Transverse colon (tissue), 4 donors: ENCODE results near the gene ZFAND3. TPM values are rescaled to one million over a fixed set of nuclear protein-coding genes. Genes with fewer than 3 reads are reported as not detected.

ENCODE experiments used
- DNase-seq: peaks from one replicate; pipeline ENCODE4 v3.0.0-alpha.2; 2019
- H3K27ac ChIP-seq, 4 donors: fragments of 200-600 bp; sonication (generic); 2 replicates each; pipeline ENCODE4 v1.5.1; 2016 to 2018; ENCODE audit warnings: inconsistent platforms in 4 of 4
- H3K27me3 ChIP-seq: fragments of 200-600 bp; sonication (generic); 2 replicates; pipeline ENCODE4 v1.5.1; 2017; ENCODE audit warnings: inconsistent platforms
- H3K36me3 ChIP-seq, 4 donors: fragments of 200-600 bp; sonication (generic); 2 replicates each; pipeline ENCODE4 v1.5.1; 2017 to 2019; ENCODE audit warnings: inconsistent platforms in 4 of 4
- H3K4me1 ChIP-seq, 4 donors: fragments of 200-600 bp; sonication (generic); 2 replicates each; pipeline ENCODE4 v1.5.1; 2017 to 2020; ENCODE audit warnings: inconsistent platforms in 4 of 4
- H3K4me3 ChIP-seq, 4 donors: fragments of 200-600 bp; sonication (generic); 1 replicate in 1 of 4; 2 replicates in 3 of 4; pipeline versions ENCODE4 v1.5.1 to v1.6.1; 2017 to 2019; ENCODE audit warnings: inconsistent platforms in 4 of 4
- H3K9me3 ChIP-seq, 2 donors: fragments of 200-600 bp; sonication (generic); 2 replicates each; pipeline ENCODE4 v1.5.1; 2017 to 2019; ENCODE audit warnings: inconsistent platforms in 2 of 2
- CTCF ChIP-seq, 5 experiments: fragments of 200-600 bp in 3 of 5; fragments of 450-650 bp in 2 of 5; sonication (generic) in 3 of 5; IDR thresholded peaks; 1 replicate in 2 of 5; 2 replicates in 3 of 5; pipeline ENCODE4 v1.5.1; 2016 to 2017; ENCODE audit warnings: antibody characterized with exemption in 5 of 5, inconsistent platforms in 3 of 5, mild to moderate bottlenecking in 2 of 5, moderate library complexity in 1 of 5
- EP300 ChIP-seq: sonication (generic); formaldehyde crosslinking; IDR thresholded peaks from one replicate; pipeline ENCODE4 v1.6.1; 2017; ENCODE audit warnings: antibody characterized with exemption, low read depth
- POLR2A ChIP-seq: fragments of 450-650 bp; IDR thresholded peaks from one replicate; pipeline ENCODE4 v1.6.1; 2016; ENCODE audit warnings: antibody characterized with exemption, mild to moderate bottlenecking, moderate library complexity
- POLR2AphosphoS5 ChIP-seq, 3 donors: sonication (generic); formaldehyde crosslinking; IDR thresholded peaks; one replicate each; pipeline ENCODE4 v1.6.1; 2016; ENCODE audit warnings: antibody characterized with exemption in 3 of 3
- WGBS, 2 donors: methylation state at CpG; one replicate each; pipeline ENCODE4 v1.1.5; 2018; ENCODE audit warnings: low coverage in 1 of 2; 5-methylcytosine and 5-hydroxymethylcytosine counted together
- in situ Hi-C, 4 donors: fragments of 200-750 bp; cut with MboI; loops; one replicate each; pipeline versions ENCODE4 v1.15.0 to v1.15.1; 2017; ENCODE audit warnings: low sequenced_read_pairs in 3 of 4, low pct_ligation_motif_present in 1 of 4, low pct_unique_long_range_greater_than_20kb in 1 of 4
- intact Hi-C: fragments of 100-400 bp; cut with DNase I; formaldehyde crosslinking; loops from one replicate; pipeline ENCODE4 v1.15.1; 2023; ENCODE audit warnings: low total_unique reads
- total RNA-seq, 4 donors: library from RNA; depleted of rRNA; stranded (reverse); fragments of >200 nt; gene quantifications; one replicate each; pipeline ENCODE4 v1.1.0, GENCODE V29; 2016

Gene ZFAND3
- total RNA-seq, 4 donors from 2014 or later, result 20.5 to 83.4 (median 36.5) TPM

- H3K36me3 ChIP-seq, result no peaks in the 10 kb centered on the region
- no peaks in the 10 kb centered on the region for H3K9me3 ChIP-seq
- H3K27ac ChIP-seq, result no peak overlapping the region
- no peak for TF ChIP-seq EP300
- peaks cover 0 to 31% (median 6%) of the 10 kb centered on the region in 4 donors for H3K4me1 ChIP-seq
- H3K4me3 ChIP-seq, result no peak overlapping the region
- in situ Hi-C loops (no loop called here), intact Hi-C loops (loop anchor here (1.0 kb wide), 1 partner anchor 43 kb away; no protein-coding TSS in a partner anchor)
- no peaks in the 10 kb centered on the region for H3K27me3 ChIP-seq
- whole genome bisulfite sequencing, 2 donors, result 93 to 95% methylated on average over 2 of the region's 2 CpGs
- DNase-seq, result no peak
Measured at GRCh38 chr6:37936150-37936549, 116.6 kb downstream of the ZFAND3 start.

GRCh38 chr6:37936906-37937305 is 117.4 kb downstream of the ZFAND3 start:
- in situ Hi-C loops, result no loop called here
- no peaks in the 10 kb centered on the region for H3K36me3 ChIP-seq
- peaks cover 0 to 28% (median 6%) of the 10 kb centered on the region in 4 donors for H3K4me1 ChIP-seq
- H3K27me3 ChIP-seq, result no peaks in the 10 kb centered on the region
- H3K27ac ChIP-seq, result no peak overlapping the region
- no peaks in the 10 kb centered on the region for H3K9me3 ChIP-seq
- TF ChIP-seq CTCF (IDR thresholded peaks at IDR 0.05) (no peak), POLR2A (no peak), POLR2AphosphoS5 (IDR thresholded peaks at IDR 0.05) (no peak), EP300 (no peak)
- no peak overlapping the region for H3K4me3 ChIP-seq
- intact Hi-C loops, result loop anchor here (1.0 kb wide), 1 partner anchor 42 kb away; no protein-coding TSS in a partner anchor
- DNase-seq, result no peak

- Histone ChIP-seq H3K27ac (no peak overlapping the region), H3K27me3 (no peaks in the 10 kb centered on the region), H3K36me3 (no peaks in the 10 kb centered on the region), H3K9me3 (no peaks in the 10 kb centered on the region), H3K4me1 (peaks cover 0 to 37% (median 6%) of the 10 kb centered on the region in 4 donors), H3K4me3 (no peak overlapping the region)
- DNase-seq, result no peak
- TF ChIP-seq POLR2AphosphoS5 (IDR thresholded peaks at IDR 0.05) (no peak), POLR2A (no peak), EP300 (no peak), CTCF (IDR thresholded peaks at IDR 0.05) (no peak)
- in situ Hi-C loops, result no loop called here
- intact Hi-C loops, result no loop called here
Measured at GRCh38 chr6:37938909-37939308, 119.4 kb downstream of the ZFAND3 start.

GRCh38 chr6:37940074-37940847 is 120.7 kb downstream of the ZFAND3 start:
- H3K36me3 ChIP-seq, result no peaks in the 10 kb centered on the region
- no peaks in the 10 kb centered on the region for H3K9me3 ChIP-seq
- 79 to 85% methylated on average over 2 to 3 of the region's 3 CpGs for WGBS, 2 donors
- H3K27me3 ChIP-seq, result no peaks in the 10 kb centered on the region
- H3K4me1 ChIP-seq, result peaks cover 0 to 37% (median 6%) of the 10 kb centered on the region in 4 donors
- TF ChIP-seq POLR2AphosphoS5 (IDR thresholded peaks at IDR 0.05), result no peak
- no peak for TF ChIP-seq CTCF (IDR thresholded peaks at IDR 0.05)
- no peak for TF ChIP-seq POLR2A
- TF ChIP-seq EP300, result no peak
- in situ Hi-C loops (no loop called here), intact Hi-C loops (no loop called here)
- no peak for DNase-seq
- H3K27ac ChIP-seq, result no peak overlapping the region
- H3K4me3 ChIP-seq, result no peak overlapping the region
